Umbilical cord (tissue), 2 donors: ENCODE results near the gene NLRC3. TPM values are rescaled to one million over a fixed set of nuclear protein-coding genes. Genes with fewer than 3 reads are reported as not detected.

Experiments
- DNase-seq: peaks from one replicate; pipeline ENCODE4 v3.0.0-alpha.2; 2015; ENCODE audit warnings: low spot score
- total RNA-seq: library from RNA; depleted of rRNA; stranded (reverse); fragments of >200 nt; gene quantifications from one replicate; pipeline ENCODE4 v1.2.3, GENCODE V29; 2014; ENCODE audit warnings: low replicate concordance; ENCODE audit not compliant: insufficient read depth

The NLRC3 gene
- total RNA-seq, 1 donor from 2014 or later: 9.1 TPM

GRCh38 chr16:3597226-3597625 is 20.0 kb upstream of the NLRC3 start:
- no peak for DNase-seq

DNA sequence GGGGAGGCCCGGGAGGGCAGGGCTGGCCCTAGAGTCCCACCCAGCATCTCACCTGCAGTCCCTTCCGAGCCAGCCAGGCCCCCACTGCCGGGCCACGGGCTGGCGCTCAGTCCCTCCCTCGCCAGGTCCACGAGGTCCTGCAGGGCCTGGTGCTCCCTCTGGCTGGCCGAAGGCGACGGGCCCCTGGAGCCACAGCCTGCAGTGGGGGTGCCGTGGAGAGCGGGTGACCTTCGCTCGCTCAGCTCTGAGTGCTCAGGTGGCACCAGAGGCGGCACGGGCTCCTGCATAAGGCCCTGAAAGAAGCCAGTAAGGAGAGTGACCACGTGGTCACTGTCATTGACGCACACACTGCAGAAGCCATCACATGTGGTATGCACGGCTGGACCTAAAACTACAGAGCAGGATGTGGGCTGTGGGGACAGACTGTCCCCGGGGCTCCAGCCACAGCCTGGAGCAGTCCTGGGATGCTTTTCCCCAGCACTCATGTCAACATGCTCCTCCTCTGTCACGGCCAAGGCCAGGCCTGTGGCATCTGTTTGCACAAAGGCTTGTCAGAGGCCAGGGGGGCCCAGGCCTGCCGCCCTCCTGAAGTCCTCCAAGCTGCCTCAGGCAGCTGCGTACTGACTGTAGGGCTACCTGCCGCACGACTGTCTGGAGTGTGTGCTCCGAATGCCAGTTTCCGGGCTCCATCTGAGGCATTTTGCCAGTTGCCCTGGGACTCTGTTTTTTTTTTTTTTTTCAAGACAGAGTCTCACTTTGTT is 19.1 kb upstream of the NLRC3 start:
- DNase-seq: no peak

GRCh38 chr16:3595521-3596021 is 18.4 kb upstream of the NLRC3 start:
- no peak for DNase-seq

- no peak for DNase-seq
Observed at GRCh38 chr16:3595110-3595486, 17.9 kb upstream of the NLRC3 start.

DNA sequence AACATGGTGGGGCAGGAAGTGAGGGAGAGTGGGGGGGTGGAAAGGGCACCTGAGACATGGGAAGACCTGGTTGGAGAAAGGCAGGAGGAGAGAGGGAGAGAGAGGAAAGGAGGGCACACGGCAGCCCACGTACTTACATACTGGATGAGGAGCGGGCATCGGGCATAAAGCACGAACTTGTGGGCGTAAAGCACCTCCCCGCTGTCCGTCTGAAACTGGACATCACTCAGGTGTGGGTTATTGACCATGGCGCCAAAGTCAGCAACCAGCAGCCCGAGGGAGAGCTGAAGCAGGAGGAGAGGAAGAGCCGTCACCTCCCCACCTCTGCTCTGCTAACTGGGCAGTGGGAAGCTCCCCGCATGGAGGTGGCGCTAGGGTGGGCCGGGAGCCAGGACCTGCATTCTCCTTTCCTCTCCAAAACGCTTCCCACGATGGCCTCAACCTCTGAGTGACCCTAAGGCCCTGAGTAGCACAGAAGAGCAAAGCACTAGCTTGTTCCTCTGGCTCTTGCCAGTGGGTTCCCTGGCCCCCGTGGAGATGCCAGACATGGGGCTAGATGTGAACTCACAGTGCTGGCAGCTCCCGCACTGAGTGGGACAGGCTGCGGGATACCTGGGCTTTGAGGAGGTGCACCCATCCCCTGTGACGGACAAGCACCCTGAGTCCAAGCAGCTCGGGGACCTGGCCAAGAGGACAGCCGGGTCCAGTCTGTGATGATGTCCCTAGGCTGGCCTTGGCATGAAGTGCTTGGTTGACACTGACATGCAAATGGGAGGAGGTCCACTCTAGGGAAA is 17.3 kb upstream of the NLRC3 start:
- no peak for DNase-seq

DNA sequence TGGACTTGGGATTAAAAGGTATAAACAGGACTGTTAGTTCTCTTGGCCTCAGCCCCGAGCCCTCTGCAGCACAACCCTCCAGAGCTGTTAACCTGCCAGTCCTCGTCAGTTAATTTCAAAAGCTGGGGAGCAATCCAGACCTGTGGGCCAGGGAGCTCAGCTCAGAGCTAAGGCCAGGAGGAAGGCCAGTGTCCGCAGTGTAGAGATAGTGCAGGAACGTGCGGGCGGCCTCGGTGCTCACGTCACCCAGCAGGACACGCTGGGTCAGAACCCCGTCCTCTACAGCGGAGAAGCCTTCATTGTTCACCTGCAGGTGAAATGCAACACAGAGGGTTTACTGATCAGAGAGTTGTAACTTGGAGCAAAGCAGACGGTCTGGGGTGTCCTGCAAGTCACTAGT is 15.4 kb upstream of the NLRC3 start:
- no peak for DNase-seq

DNA sequence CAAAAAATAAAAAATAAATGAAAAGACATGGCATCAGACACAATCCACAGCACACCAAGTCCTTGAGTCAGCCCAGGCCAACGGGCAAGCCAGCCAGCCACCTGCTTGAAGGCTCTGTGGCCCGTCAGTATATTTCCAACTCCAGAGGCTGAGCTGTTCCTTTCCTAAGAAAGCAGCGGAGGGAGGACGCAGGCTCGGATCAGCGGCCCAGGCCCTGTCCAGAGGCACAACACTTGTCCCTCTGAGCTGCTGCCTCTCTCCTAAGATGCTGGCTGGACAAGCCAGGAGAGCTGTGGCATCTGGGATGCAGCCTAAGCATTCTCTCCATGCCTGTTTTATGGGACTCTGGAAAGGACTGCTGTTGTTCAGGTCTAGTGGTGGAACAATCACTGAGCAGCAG is 14.8 kb upstream of the NLRC3 start:
- no peak for DNase-seq

DNA sequence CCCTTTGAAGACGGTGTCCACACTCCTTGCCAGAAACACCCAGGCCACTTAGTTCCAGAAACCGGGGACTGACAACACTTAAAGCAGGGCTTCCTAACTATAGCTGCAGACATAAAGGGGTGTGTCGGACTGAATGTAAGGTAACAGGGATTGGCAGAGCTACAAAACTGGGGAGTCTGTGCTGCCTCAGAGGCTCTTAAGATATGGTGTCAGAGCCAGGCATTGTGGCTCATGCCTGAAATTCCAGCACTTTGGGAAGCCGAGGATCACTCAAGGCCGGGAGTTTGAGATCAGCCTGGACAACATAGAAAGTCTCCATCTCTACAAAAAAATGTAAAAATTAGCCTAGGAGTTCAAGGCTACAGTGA is 14.2 kb upstream of the NLRC3 start:
- DNase-seq: peak; percentile 26

GRCh38 chr16:3590736-3591435 is 13.7 kb upstream of the NLRC3 start:
- no peak for DNase-seq

- DNase-seq: no peak
Observed at GRCh38 chr16:3589991-3590701, 12.9 kb upstream of the NLRC3 start.

GRCh38 chr16:3589441-3589921 is 12.3 kb upstream of the NLRC3 start:
- no peak for DNase-seq

- no peak for DNase-seq
Observed at GRCh38 chr16:3589001-3589400, 11.8 kb upstream of the NLRC3 start.

GRCh38 chr16:3587547-3588110 is 10.4 kb upstream of the NLRC3 start:
- no peak for DNase-seq

- no peak for DNase-seq
Observed at GRCh38 chr16:3584412-3584811, 7.2 kb upstream of the NLRC3 start.

DNA sequence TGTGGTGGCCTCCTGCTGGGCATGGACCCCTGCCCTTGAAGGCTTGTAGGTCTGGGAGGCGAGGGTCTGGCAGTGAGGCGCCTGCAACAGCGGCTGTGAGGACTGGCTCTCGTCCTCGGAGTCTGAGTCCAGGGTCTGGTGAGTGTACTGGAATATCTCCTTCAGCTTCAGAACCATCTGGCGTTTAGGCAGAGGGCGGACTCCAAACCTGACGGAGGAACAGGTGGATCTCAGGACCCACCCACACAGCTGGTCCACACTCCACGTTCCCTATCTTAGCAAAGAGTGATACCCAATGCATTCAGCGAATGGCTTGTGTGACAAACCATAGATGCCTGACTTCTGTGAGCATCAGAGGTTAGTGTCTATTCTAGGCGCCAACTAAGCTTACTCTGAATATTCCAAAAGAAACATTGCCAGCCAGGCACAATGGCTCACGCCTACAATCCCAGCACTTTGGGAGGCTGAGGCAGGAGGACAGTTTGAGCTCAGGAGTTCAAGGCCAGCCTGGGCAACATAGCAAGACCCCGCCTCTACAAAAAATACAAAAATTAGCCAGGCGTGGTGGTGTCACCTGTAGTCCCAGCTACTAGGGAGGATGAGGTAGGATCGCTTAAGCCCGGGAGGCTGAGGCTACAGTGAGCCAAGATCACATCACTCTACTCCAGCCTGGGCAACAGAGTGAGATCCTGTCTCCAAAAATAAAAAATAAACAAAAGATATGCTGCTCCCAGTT is 6.3 kb upstream of the NLRC3 start:
- no peak for DNase-seq

DNA sequence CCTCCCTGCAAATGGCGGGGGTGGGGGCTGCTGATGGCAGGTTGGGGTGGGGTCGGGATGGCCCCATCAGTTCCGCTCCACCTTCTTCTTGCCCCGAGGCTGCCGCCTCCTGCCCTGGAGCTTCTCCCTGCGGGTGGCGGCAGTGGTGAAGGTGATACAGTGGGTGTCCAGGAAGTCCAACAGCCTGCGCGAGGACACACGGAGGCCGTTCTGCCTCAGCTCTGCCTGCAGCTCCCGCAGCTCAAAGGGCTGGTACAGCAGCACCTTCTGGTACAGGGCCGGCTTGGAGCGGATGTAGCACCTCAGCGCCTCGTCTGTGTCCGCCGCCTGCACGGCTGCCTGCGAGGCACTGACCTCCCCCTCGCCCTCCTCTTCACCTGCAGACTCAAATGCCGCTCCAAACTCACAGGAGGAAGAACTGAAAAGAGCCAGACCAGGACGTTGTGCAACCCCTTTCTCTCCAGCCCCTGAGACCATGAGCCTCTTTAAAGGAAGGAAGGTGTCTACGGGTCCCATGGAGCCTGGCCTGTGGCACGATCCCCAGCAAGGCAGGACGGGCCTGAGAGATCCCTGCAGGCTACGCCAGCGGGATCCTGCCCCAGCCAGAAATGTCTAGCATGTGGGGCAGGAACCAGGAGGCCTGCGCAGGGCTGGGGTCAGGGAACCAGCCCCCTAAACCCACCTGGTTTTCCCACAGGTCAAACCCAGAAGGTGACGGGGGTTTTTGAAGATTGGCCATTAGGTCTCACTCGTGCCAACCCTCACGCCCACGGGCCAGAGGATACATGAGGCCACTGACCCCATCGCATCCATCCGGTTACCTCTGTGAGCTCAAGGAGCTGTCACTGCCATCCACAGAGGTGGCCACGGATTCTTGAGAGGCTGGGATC is 5.3 kb upstream of the NLRC3 start:
- DNase-seq: no peak

DNA sequence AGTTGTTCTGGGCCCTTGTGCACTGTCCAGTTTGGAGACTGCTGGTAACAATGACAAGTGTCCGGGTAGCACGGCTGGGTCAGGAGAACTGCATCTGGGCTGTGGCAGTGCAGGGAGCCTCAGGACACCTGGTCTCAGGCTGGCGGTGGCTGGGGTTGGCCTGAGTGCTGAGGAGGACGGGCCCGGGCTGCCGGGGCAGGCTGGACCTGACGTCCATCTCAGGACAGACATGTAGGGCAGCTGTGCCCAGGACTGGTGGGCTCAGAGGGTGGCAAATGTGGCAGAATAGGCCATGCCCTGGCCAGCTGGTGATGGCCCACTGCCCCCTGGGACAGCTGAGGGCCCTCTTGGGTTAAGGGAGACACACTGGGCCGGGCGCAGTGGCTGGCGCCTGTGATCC is 4.2 kb upstream of the NLRC3 start:
- no peak for DNase-seq

DNA sequence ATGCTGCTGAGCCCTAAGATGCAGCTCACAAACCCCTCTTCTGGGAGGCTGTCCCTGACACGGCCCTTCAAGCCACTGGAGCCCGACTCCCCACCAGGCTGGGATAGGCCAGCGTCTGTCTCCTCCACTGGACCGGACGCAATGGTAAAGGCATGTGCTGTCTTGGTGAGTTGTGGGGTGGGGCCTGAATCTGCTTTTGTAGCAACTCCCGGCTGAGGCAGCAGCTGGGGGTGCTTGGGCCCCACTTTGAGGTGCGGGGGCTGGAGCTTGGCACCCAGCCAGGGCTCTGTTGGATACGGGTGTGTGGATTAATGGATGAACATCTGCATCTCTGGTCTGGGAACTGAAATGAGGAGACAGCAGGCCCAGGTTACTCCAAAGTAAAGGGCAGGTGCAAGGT is 3.5 kb upstream of the NLRC3 start:
- DNase-seq: peak; percentile 89

DNA sequence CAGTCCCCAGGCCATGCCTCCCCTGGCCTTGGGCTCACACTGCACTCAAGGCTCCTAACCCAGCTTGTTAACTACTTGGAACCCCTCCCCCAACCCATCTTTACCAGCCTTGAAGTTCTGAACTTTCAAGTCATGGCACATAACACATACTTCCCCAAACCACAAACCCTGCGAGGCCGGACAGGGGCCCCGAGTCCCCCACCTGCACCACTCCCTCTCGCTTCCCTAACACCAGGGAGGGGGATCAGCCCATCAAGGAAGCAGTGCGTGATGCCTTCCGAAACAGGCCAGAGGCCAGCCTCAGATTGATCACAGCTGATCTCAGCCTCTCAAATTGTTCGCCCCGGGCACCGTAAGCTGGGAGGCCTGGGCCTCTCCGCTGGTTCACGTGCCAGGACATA is 3.0 kb upstream of the NLRC3 start:
- DNase-seq: peak; percentile 63

GRCh38 chr16:3579776-3580175 is 2.6 kb upstream of the NLRC3 start:
- DNase-seq: no peak
